HL-60/S4 treated with retinoic acid at 250 ng/mL for 4 days and 3 days (cell line): ENCODE measurements around the gene PLXND1.

Source experiments
- in situ Hi-C: fragments of 300-500 bp; cut with MboI; formaldehyde crosslinking; loops from 2 replicates; pipeline ENCODE4 v1.7.0; 2022; ENCODE audit warnings: low sequenced_read_pairs

The PLXND1 gene

GRCh38 chr3:129564981-129565644 is 41.4 kb downstream of the PLXND1 start:
- in situ Hi-C loops = no loop called here

GRCh38 chr3:129563850-129564535 is 42.5 kb downstream of the PLXND1 start:
- in situ Hi-C loops = no loop called here

GRCh38 chr3:129563332-129563731 is 43.1 kb downstream of the PLXND1 start:
- in situ Hi-C loops = no loop called here

GRCh38 chr3:129562803-129563202 is 43.7 kb downstream of the PLXND1 start:
- in situ Hi-C loops = no loop called here

GRCh38 chr3:129561619-129562248 is 44.7 kb downstream of the PLXND1 start:
- in situ Hi-C loops = no loop called here

GRCh38 chr3:129560911-129561594 is 45.4 kb downstream of the PLXND1 start:
- in situ Hi-C loops = no loop called here

- in situ Hi-C loops = no loop called here
Measured at GRCh38 chr3:129560269-129560787, 46.1 kb downstream of the PLXND1 start.

- in situ Hi-C loops = no loop called here
Measured at GRCh38 chr3:129559565-129560079, 46.9 kb downstream of the PLXND1 start.

GRCh38 chr3:129558772-129559564 is 47.5 kb downstream of the PLXND1 start:
- in situ Hi-C loops = no loop called here

- in situ Hi-C loops = no loop called here
Measured at GRCh38 chr3:129558081-129558771, 48.2 kb downstream of the PLXND1 start.

GRCh38 chr3:129557548-129557894 is 49.0 kb downstream of the PLXND1 start:
- in situ Hi-C loops = no loop called here

GRCh38 chr3:129556890-129557547 is 49.5 kb downstream of the PLXND1 start:
- in situ Hi-C loops = no loop called here

GRCh38 chr3:129556358-129556695 is 50.1 kb downstream of the PLXND1 start:
- in situ Hi-C loops = no loop called here

- in situ Hi-C loops = no loop called here
Measured at GRCh38 chr3:129555616-129556357, 50.7 kb downstream of the PLXND1 start.

- in situ Hi-C loops = no loop called here
Measured at GRCh38 chr3:129555153-129555550, 51.3 kb downstream of the PLXND1 start.

- in situ Hi-C loops = no loop called here
Measured at GRCh38 chr3:129554356-129555152, 51.9 kb downstream of the PLXND1 start.

- in situ Hi-C loops = no loop called here
Measured at GRCh38 chr3:129553719-129554118, 52.8 kb downstream of the PLXND1 start.

- in situ Hi-C loops = no loop called here
Measured at GRCh38 chr3:129553171-129553570, 53.3 kb downstream of the PLXND1 start.
